Activated naive CD4-positive, alpha-beta T cell treated with anti-CD3 and anti-CD28 coated beads, Interleukin-2, amount 10 ng/mL, durations not matched to agents 7 days and 5 days (primary cell): ENCODE measurements around the gene CTPS2.
"Not testable (repeated sequence)": the region's sequence is repeated elsewhere in the genome, so short reads cannot be mapped to it uniquely, and the experiment has no call there.

ENCODE experiments used
- CTCF ChIA-PET: fragments of 350-600 bp; sonication (Branson Sonifier 250); formaldehyde crosslinking; loops from one replicate; lab custom pipeline; 2021; ENCODE audit warnings: antibody characterized with exemption; lab: Charles Lee
- DNase-seq: peaks from one replicate; pipeline ENCODE4 v3.0.0-alpha.2; 2020
- H3K27ac Mint-ChIP-seq: one replicate; pipeline ENCODE4 v1.8.0; 2021; ENCODE audit warnings: mild to moderate bottlenecking, moderate library complexity, mixed read lengths
- H3K27me3 Mint-ChIP-seq: one replicate; pipeline ENCODE4 v1.8.0; 2021; ENCODE audit warnings: mild to moderate bottlenecking, mixed read lengths
- H3K36me3 Mint-ChIP-seq: one replicate; pipeline ENCODE4 v1.8.0; 2021; ENCODE audit warnings: mixed read lengths
- H3K4me1 Mint-ChIP-seq: one replicate; pipeline ENCODE4 v1.8.0; 2021; ENCODE audit warnings: mixed read lengths
- H3K4me3 Mint-ChIP-seq: one replicate; pipeline ENCODE4 v1.8.0; 2021; ENCODE audit warnings: mild to moderate bottlenecking, moderate library complexity, mixed read lengths
- H3K9me3 Mint-ChIP-seq: one replicate; pipeline ENCODE4 v1.8.0; 2021; ENCODE audit warnings: mixed read lengths

CTPS2 gene

GRCh38 chrX:16726347-16726988, 14.0 kb upstream of the CTPS2 start:
- H3K9me3 Mint-ChIP-seq, H3K27ac Mint-ChIP-seq, DNase-seq, H3K27me3 Mint-ChIP-seq, CTCF ChIA-PET, H3K4me3 Mint-ChIP-seq: not testable (repeated sequence)
- peaks cover 15% of the 10 kb centered on the region for H3K4me1 Mint-ChIP-seq
- H3K36me3 Mint-ChIP-seq = peaks cover 14% of the 10 kb centered on the region

- no peaks in the 10 kb centered on the region for H3K9me3 Mint-ChIP-seq
- CTCF ChIA-PET = no interaction called here
- peaks cover 27% of the 10 kb centered on the region for H3K4me1 Mint-ChIP-seq
- peaks cover 14% of the 10 kb centered on the region for H3K36me3 Mint-ChIP-seq
- no peaks in the 10 kb centered on the region for H3K27me3 Mint-ChIP-seq
- no peak for DNase-seq
- H3K27ac Mint-ChIP-seq = no peak overlapping the region
- H3K4me3 Mint-ChIP-seq = no peak overlapping the region
Observed at GRCh38 chrX:16725072-16725471, 12.6 kb upstream of the CTPS2 start.

- CTCF ChIA-PET = interaction anchor here (0.7 kb wide), 1 partner anchor 349 kb away, joined by 3 read pairs; no protein-coding TSS in a partner anchor
- H3K4me1 Mint-ChIP-seq = peaks cover 39% of the 10 kb centered on the region
- peaks cover 4% of the 10 kb centered on the region for H3K27me3 Mint-ChIP-seq
- H3K27ac Mint-ChIP-seq = no peak overlapping the region
- H3K9me3 Mint-ChIP-seq = no peaks in the 10 kb centered on the region
- no peak overlapping the region for H3K4me3 Mint-ChIP-seq
- no peak for DNase-seq
- H3K36me3 Mint-ChIP-seq = peaks cover 11% of the 10 kb centered on the region
Observed at GRCh38 chrX:16722481-16722880, 10.0 kb upstream of the CTPS2 start.

- Mint-ChIP-seq H3K9me3 (no peaks in the 10 kb centered on the region), H3K4me1 (peaks cover 39% of the 10 kb centered on the region), H3K4me3 (peak within 1 kb of the TSS; percentile 90), H3K27me3 (peaks cover 4% of the 10 kb centered on the region), H3K36me3 (peaks cover 5% of the 10 kb centered on the region), H3K27ac (peak within 1 kb of the TSS; percentile 91)
- DNase-seq = peak; percentile 92
- CTCF ChIA-PET = no interaction called here
Observed at GRCh38 chrX:16719334-16720084, 7.0 kb upstream of the CTPS2 start, which contains the start of gene SYAP1. Gene SYAP1 (plus strand): TSS chrX:16719612. CDS start chrX:16719725, 113 bp downstream.

GRCh38 chrX:16718824-16719333, 6.4 kb upstream of the CTPS2 start:
- H3K36me3 Mint-ChIP-seq = peaks cover 4% of the 10 kb centered on the region
- peaks cover 41% of the 10 kb centered on the region for H3K4me1 Mint-ChIP-seq
- H3K9me3 Mint-ChIP-seq = no peaks in the 10 kb centered on the region
- H3K27ac Mint-ChIP-seq = peak overlapping the region; percentile 91
- DNase-seq = no peak
- CTCF ChIA-PET = no interaction called here
- H3K27me3 Mint-ChIP-seq = peaks cover 4% of the 10 kb centered on the region
- peak overlapping the region; percentile 90 for H3K4me3 Mint-ChIP-seq

- CTCF ChIA-PET, H3K36me3 Mint-ChIP-seq, H3K27me3 Mint-ChIP-seq, H3K27ac Mint-ChIP-seq, H3K4me3 Mint-ChIP-seq, DNase-seq, H3K9me3 Mint-ChIP-seq: not testable (repeated sequence)
- peaks cover 38% of the 10 kb centered on the region for H3K4me1 Mint-ChIP-seq
Observed at GRCh38 chrX:16716451-16716850, 4.0 kb upstream of the CTPS2 start.

GRCh38 chrX:16715638-16716037, 3.2 kb upstream of the CTPS2 start:
- H3K27me3 Mint-ChIP-seq = not testable (repeated sequence)

GRCh38 chrX:16714504-16714903, 2.0 kb upstream of the CTPS2 start:
- Mint-ChIP-seq H3K4me1 (peaks cover 30% of the 10 kb centered on the region), H3K27me3 (peaks cover 3% of the 10 kb centered on the region), H3K27ac (no peak overlapping the region), H3K4me3 (no peak overlapping the region), H3K9me3 (no peaks in the 10 kb centered on the region), H3K36me3 (no peaks in the 10 kb centered on the region)
- CTCF ChIA-PET = no interaction called here
- no peak for DNase-seq

More at GRCh38 chrX:16715638-16716037, 3.2 kb upstream of the CTPS2 start:
- H3K9me3 Mint-ChIP-seq, H3K36me3 Mint-ChIP-seq, CTCF ChIA-PET, H3K4me3 Mint-ChIP-seq, H3K27ac Mint-ChIP-seq, DNase-seq: not testable (repeated sequence)
- peaks cover 38% of the 10 kb centered on the region for H3K4me1 Mint-ChIP-seq

- Mint-ChIP-seq H3K4me3 (peak overlapping the region; percentile 82), H3K27ac (peak overlapping the region; percentile 76), H3K27me3 (no peaks in the 10 kb centered on the region), H3K4me1 (peaks cover 21% of the 10 kb centered on the region), H3K36me3 (no peaks in the 10 kb centered on the region), H3K9me3 (no peaks in the 10 kb centered on the region)
- DNase-seq = peak; percentile 26
- CTCF ChIA-PET = no interaction called here
Observed at GRCh38 chrX:16711893-16712547, 449 bp downstream of the CTPS2 start.

GRCh38 chrX:16711219-16711811, 1.2 kb downstream of the CTPS2 start:
- H3K9me3 Mint-ChIP-seq = no peaks in the 10 kb centered on the region

GRCh38 chrX:16708016-16708415, 4.5 kb downstream of the CTPS2 start:
- no peaks in the 10 kb centered on the region for H3K9me3 Mint-ChIP-seq
- no peaks in the 10 kb centered on the region for H3K27me3 Mint-ChIP-seq
- CTCF ChIA-PET = no interaction called here
- peaks cover 13% of the 10 kb centered on the region for H3K4me1 Mint-ChIP-seq
- no peaks in the 10 kb centered on the region for H3K36me3 Mint-ChIP-seq
- no peak overlapping the region for H3K27ac Mint-ChIP-seq
- no peak overlapping the region for H3K4me3 Mint-ChIP-seq
- no peak for DNase-seq

More at GRCh38 chrX:16711219-16711811, 1.2 kb downstream of the CTPS2 start:
- no peaks in the 10 kb centered on the region for H3K36me3 Mint-ChIP-seq
- no peak for DNase-seq
- no peaks in the 10 kb centered on the region for H3K27me3 Mint-ChIP-seq
- peak overlapping the region; percentile 78 for H3K4me3 Mint-ChIP-seq
- H3K4me1 Mint-ChIP-seq = peaks cover 21% of the 10 kb centered on the region
- CTCF ChIA-PET = no interaction called here
- H3K27ac Mint-ChIP-seq = peak overlapping the region; percentile 58

- no peak overlapping the region for H3K27ac Mint-ChIP-seq
- CTCF ChIA-PET = no interaction called here
- no peaks in the 10 kb centered on the region for H3K9me3 Mint-ChIP-seq
- no peak overlapping the region for H3K4me3 Mint-ChIP-seq
- no peaks in the 10 kb centered on the region for H3K4me1 Mint-ChIP-seq
- no peak for DNase-seq
- peaks cover 2% of the 10 kb centered on the region for H3K36me3 Mint-ChIP-seq
- H3K27me3 Mint-ChIP-seq = no peaks in the 10 kb centered on the region
Observed at GRCh38 chrX:16705370-16705769, 7.1 kb downstream of the CTPS2 start.

- H3K36me3 Mint-ChIP-seq = peaks cover 2% of the 10 kb centered on the region
- no peaks in the 10 kb centered on the region for H3K4me1 Mint-ChIP-seq
- no peak overlapping the region for H3K27ac Mint-ChIP-seq
- H3K9me3 Mint-ChIP-seq = no peaks in the 10 kb centered on the region
- CTCF ChIA-PET = no interaction called here
- no peak for DNase-seq
- no peak overlapping the region for H3K4me3 Mint-ChIP-seq
- no peaks in the 10 kb centered on the region for H3K27me3 Mint-ChIP-seq
Observed at GRCh38 chrX:16702700-16703599, 9.5 kb downstream of the CTPS2 start.
